Vagina (tissue), 2 donors: ENCODE results near the gene ARHGEF4.

ENCODE experiments used
- POLR2AphosphoS5 ChIP-seq, 2 donors: sonication (generic); formaldehyde crosslinking; IDR thresholded peaks; one replicate each; pipeline ENCODE4 v1.9.0; 2017; ENCODE audit warnings: antibody characterized with exemption in 2 of 2, mild to moderate bottlenecking in 2 of 2, low read depth in 1 of 2; ENCODE audit not compliant: insufficient read depth in 1 of 2
- TF ChIP-seq, protein P1 (sequence below), 3 experiments: fragments of 450-650 bp in 2 of 3; fragments of 200-600 bp in 1 of 3; sonication (generic) in 1 of 3; IDR thresholded peaks; one replicate each; pipeline ENCODE4 v1.5.1; 2017 to 2019; ENCODE audit warnings: antibody characterized with exemption in 3 of 3, mild to moderate bottlenecking in 2 of 3, moderate library complexity in 2 of 3

DNA sequence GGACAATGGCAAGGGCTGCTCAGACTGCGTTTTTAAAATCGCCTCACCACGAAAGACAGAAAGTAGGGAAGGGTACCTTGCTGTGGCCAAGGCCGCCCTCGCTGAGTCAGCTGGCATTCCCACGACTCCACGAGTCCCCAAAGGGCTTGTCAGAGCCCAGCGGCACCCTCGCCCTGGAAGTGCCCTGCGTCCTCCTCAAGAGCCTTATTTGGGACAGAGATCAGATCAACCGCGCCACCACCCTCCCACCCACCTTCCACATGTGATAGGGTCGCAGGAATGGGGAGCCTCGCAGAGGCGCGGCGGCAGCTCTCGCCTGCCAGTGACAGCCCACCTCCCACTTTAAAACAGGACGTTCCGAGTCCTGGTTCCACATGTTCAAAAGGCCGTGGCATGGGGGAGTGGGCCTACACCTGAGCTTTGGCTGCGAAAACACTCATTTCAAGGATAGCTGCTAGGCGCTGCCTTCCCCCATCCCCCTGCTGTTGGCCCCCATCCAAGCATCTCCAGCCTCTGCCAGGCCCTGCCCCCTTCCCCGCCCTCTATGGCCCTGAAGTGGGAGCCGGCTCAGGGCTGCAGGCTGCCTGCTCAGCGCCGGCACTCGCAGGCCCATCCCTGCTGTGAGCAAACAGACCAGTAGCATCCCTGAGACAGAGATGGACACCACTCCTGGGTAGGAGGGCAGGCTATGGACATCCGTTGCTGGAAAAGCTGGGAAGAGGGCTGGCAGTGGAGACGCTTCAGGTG is 38.1 kb upstream of the ARHGEF4 start:
- TF ChIP-seq POLR2AphosphoS5 (IDR thresholded peaks at IDR 0.05; ENCODE audit: insufficient read depth in 1 of 2, low read depth in 1 of 2): no peak
- TF ChIP-seq, protein P1, sequence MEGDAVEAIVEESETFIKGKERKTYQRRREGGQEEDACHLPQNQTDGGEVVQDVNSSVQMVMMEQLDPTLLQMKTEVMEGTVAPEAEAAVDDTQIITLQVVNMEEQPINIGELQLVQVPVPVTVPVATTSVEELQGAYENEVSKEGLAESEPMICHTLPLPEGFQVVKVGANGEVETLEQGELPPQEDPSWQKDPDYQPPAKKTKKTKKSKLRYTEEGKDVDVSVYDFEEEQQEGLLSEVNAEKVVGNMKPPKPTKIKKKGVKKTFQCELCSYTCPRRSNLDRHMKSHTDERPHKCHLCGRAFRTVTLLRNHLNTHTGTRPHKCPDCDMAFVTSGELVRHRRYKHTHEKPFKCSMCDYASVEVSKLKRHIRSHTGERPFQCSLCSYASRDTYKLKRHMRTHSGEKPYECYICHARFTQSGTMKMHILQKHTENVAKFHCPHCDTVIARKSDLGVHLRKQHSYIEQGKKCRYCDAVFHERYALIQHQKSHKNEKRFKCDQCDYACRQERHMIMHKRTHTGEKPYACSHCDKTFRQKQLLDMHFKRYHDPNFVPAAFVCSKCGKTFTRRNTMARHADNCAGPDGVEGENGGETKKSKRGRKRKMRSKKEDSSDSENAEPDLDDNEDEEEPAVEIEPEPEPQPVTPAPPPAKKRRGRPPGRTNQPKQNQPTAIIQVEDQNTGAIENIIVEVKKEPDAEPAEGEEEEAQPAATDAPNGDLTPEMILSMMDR (IDR thresholded peaks at IDR 0.05): no peak
